RPMI8226 (cell line): Measurements from ENCODE around the gene ZDHHC20.

Source experiments
- DNase-seq: peaks from one replicate; pipeline ENCODE4 v3.0.0-alpha.2; 2015

ZDHHC20 gene

GRCh38 chr13:21360463-21360862 is 98.6 kb downstream of the ZDHHC20 start:
- DNase-seq = no peak

GRCh38 chr13:21359855-21360254 is 99.2 kb downstream of the ZDHHC20 start:
- DNase-seq = no peak

- DNase-seq = no peak
Observed at GRCh38 chr13:21355304-21355703, 103.8 kb downstream of the ZDHHC20 start.

DNA sequence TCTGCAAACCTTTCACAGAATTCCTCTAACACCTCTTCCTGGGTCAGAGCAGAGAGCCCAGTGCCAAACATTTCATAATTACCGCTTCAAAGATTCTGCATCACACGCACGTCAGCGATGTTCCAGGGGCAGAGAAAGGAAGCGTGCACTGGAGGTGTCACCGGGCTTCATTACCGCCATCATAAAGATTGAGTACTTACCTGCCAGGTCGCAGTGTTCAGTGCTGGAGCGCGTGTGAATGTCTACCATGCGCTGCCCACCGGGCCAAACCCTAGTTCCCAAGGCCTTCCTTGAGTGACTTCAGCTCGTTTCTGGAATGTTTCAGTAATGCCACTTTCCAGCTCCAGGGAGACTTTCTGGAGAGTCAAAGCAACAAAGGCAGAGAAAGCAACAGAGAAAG is 104.4 kb downstream of the ZDHHC20 start:
- DNase-seq = no peak

DNA sequence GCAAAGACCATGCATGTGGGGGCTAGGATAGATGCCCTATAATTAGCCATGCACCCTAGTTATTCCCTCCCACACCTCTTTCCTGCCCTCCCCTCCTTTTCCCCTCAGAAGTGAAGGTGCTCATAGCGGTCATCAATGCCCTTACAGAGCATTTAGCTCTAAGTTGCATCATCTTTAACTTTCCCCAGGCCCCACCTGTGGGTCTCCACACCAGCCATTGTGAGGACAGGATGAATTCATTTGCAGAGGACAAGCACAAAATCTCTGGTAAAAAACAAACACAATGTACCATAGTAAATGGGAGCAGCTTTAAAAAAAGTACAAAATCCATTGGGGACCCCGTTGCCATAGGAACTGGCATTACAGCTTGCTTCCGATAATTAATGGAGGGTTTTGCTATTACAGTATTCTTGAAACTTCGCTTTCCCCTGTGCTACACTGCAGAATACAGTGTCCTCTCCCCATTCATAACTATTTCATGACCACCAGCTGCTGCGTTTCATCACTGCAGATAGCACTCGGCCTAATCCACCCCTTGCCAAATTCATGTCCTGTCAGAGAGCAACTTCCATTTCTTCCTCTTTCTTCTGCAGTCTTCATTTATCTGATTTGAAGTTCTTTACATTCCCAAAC is 110.5 kb downstream of the ZDHHC20 start:
- no peak for DNase-seq

GRCh38 chr13:21347753-21348318 is 111.3 kb downstream of the ZDHHC20 start:
- no peak for DNase-seq

- no peak for DNase-seq
Observed at GRCh38 chr13:21344662-21345176, 114.4 kb downstream of the ZDHHC20 start.

- no peak for DNase-seq
Observed at GRCh38 chr13:21343659-21344058, 115.4 kb downstream of the ZDHHC20 start.

DNA sequence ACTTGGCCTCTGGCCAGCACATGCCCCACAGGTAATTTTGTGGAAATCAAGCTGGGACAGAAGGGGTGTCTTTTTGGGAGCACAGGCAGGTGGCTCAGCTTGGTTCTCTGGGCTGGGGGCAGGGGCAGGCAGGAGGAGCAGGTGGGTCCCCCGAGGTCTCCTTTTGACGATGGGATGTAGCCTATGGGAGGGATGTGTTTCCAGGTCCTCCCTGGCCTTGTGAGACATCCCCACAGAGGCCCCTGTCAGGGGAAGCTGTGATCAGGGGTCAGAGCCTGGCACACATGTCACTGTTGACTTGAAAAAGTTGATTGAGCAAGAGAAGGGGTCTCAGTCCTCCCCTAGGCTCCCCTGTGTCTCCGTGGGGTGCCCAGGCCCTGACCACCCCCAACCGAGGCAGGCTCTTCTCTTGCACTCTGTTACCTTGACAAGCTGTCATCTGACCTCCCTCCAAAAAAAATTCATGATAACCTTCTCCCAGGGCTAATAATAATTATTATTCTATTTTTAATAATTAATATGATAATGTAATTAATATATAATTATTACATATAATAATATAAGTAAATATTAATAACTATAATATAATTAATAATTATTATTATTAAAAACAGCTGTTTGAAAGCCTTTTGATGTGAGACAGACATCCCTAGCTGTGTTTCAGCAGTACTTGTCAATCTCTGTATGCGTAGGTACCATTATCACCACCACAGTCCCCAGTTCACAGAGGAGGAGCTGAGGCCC is 116.2 kb downstream of the ZDHHC20 start:
- no peak for DNase-seq

DNA sequence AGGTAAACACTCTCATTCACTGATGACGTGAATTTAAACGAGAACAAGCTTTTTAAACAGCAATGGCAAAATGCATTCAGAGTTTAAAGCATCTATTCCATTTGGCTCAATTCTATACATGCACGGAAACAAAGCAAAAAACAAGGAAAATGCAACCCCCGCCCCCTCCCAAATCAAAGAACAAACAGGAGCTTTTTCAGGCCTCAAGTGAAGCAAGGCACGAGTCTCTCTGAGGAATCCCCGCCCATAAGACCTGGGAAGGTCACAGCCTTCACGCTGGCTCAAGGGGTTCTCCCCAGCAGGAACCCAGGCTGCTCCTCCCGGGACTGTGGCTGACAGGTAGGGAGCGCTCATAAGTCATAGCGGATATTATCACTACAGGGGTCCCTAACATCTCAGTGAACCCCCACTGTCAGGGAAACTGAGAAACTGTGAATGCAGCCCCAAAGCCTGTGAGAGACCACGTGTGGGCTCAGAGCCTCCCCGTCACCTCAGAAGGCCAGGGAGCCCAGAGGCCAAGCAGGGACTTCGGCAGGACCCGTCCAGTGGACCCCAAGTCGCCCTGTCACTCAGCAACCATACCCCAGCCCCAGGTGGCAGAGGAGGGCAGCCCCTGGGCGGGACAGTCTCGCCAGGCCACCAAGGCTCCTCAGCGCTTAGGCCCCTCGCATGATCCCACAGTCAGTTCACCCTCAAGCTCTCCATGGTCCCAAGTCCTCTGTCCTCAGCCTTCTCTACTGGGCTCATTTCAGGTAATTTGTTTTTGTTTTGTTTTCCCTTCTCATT is 117.3 kb downstream of the ZDHHC20 start:
- no peak for DNase-seq

GRCh38 chr13:21338639-21339278 is 120.3 kb downstream of the ZDHHC20 start:
- no peak for DNase-seq

DNA sequence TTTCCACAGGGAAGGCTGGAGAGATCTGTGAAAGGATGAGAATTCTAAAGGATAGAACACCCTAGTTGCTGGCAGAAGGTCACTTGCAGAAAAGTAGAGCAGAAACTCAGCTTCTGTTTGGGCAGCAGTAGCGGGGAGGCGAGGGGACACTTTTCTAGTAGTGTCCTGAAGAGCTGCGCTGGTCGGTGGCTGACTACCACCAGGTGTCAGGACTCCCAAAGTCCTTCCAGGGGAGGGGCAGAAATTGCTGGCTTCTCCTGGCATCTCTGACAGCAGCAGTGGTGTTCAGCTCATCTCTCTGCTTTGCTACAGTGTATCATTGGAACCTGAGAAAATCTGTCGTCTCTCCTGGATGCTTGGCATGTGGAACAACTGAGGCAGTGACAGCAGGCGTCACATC is 120.9 kb downstream of the ZDHHC20 start:
- no peak for DNase-seq

- no peak for DNase-seq
Observed at GRCh38 chr13:21336609-21337349, 122.3 kb downstream of the ZDHHC20 start.

DNA sequence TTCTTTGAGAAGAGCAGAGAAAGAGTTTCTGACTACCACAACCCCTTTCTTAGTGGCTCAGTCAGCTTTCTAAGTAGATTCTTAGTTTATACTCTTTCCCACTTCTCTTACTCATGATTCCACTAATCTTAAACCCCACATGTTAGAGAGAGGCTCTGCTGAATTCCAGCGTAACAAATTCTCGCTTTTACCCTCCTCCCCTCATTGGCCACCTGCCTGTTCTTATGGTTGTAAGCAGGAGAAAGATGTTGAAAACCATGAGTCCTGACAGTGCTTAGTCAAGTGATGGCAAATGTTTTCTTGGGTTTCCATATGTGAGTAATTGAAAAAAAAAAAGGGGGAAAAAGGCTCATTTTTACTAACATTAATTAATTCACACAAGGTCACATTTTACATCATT is 125.9 kb downstream of the ZDHHC20 start:
- no peak for DNase-seq

- peak; percentile 7 for DNase-seq
Observed at GRCh38 chr13:21330126-21330861, 128.8 kb downstream of the ZDHHC20 start.

DNA sequence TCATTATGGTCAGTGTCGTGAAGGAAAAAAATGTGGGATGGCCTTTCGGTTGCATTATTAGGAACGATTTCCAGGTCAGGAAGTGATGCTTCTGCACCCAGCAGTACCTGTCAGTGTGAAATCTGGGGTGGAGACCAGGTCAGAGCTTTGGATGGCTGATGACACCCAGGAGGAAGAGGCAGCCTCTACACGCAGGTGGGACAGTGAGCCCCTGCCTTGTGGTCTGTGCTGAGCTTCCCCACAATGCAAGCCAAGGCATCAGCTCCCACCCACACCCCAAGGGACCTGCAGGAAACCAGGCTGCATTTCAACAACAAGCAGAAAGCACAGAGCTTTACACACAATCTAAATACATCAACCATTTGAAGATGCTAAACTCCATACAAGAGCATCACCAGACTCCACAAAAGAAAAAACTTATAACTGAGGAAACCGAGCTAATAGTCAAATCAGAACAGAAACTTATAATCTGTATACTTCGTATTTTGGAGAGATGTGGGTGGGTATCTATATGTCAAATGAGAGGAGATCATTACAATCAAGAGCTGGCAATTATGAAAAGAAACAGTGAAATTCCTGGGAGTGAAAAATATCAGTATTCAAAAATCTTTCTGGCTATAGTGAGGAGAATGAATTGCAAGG is 130.1 kb downstream of the ZDHHC20 start:
- no peak for DNase-seq

GRCh38 chr13:21328201-21328600 is 130.9 kb downstream of the ZDHHC20 start:
- no peak for DNase-seq

DNA sequence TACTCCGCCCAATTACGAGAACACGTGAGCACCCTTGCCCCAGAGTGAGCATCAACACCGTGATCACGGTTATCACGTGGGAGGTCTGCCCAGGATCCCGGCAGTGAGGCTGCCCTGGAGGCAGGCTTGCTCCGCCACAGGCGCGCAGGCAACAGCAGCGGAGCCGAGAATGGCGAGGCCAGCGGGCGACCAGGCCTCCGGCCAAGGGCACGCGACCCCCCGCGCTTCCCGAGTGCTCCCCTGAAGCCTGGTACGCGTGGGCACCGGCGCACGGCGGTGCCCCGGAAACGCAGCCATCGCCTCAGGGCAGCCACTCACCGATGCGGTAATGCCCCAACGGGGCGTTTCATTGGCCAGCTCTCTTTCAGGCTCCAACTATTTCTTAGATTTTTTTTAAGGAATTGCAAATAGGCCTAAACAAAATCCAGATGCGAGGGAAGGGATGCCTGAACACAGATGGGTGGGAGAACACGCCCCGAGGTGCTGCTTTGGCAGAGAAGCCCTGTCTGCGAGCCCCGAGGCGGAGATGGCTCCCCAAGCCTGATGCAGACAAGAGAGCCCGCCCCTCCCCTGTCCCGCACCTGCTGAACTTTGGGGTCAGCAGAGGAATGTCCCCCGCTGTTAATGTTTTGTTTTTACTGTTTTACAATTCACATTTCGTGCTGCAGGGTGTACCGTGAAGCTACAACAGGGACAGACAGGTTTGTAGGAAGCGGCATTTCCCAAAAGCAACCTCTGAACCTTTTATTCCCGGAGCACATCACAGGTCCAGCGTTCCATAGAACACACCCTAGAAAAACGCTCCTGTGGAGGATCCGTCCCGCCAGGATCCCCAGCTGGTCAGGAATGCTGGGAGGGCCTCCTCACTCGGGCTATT is 132.7 kb downstream of the ZDHHC20 start:
- no peak for DNase-seq

GRCh38 chr13:21324803-21325202 is 134.3 kb downstream of the ZDHHC20 start:
- no peak for DNase-seq

DNA sequence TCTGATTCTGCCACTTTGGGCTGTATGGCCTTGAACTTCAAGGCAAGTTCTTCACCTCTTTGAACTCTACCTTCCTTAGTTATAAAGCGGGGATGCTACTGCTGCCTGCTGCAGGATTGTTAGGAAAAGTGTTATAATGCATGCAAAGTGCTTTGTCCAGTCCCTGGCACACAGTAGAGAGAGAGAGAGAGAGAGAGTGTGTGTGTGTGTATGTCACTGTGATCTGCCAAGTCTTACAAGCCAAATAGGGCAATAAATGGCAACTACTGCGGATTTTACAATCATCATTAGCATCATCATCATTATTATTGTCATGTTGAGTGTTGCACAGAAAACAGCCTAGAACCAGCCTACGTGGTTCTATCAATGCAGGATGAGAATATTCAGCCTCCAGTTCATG is 136.1 kb downstream of the ZDHHC20 start:
- DNase-seq = no peak
